Renal pelvis (tissue), 4 donors: Measurements from ENCODE around the gene AMMECR1. TPM values are rescaled to one million over a fixed set of nuclear protein-coding genes. Genes with fewer than 3 reads are reported as not detected.

ENCODE experiments used
- DNase-seq: peaks from one replicate; pipeline ENCODE4 v3.0.0-alpha.2; 2013
- polyA plus RNA-seq, 3 donors: library from polyadenylated mRNA; unstranded; fragments of 120-200 nt; gene quantifications; one replicate each; pipeline ENCODE4 v1.2.1, GENCODE V29; 2013; ENCODE audit not compliant: insufficient read length in 3 of 3

Gene AMMECR1
- polyA plus RNA-seq, 3 donors: 17.7 to 18.8 (median 18.6) TPM

DNA sequence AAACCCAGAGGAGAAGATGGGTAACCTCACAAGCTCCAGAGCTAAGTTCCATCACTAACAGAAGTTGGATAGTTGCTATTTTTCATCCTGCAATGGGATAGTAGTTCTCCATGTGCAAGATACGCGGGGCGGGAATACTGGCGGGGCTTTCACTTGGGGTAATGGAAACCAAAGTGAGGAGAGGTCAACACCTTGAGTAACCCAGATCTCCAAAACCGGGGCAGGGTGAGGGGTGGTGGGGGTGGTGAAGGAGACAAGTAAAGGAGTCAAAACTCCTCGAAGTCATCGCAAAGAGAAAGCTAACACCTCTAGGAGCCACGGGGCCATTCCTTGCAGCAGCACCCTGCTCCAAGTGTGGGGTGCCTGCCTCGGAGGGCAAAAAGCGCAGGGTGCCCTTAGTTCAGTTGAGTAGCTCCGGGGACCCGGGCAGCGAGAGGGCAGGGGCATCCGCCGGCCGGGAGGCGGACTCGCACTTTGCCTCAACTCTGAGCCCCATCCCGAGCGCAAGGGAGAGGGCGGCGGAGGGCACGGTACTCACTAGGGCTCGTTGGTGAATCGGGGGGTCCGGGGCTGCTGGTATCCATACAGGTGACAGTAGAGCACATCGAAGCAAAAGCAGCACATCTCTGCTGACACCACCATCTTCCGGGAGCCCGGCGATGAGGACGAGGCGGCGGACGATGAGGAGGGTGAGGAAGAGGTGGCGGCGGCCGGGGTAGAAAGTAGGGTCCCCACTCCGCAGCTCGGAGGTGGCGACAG is 645 bp downstream of the AMMECR1 start:
- no peak for DNase-seq

DNA sequence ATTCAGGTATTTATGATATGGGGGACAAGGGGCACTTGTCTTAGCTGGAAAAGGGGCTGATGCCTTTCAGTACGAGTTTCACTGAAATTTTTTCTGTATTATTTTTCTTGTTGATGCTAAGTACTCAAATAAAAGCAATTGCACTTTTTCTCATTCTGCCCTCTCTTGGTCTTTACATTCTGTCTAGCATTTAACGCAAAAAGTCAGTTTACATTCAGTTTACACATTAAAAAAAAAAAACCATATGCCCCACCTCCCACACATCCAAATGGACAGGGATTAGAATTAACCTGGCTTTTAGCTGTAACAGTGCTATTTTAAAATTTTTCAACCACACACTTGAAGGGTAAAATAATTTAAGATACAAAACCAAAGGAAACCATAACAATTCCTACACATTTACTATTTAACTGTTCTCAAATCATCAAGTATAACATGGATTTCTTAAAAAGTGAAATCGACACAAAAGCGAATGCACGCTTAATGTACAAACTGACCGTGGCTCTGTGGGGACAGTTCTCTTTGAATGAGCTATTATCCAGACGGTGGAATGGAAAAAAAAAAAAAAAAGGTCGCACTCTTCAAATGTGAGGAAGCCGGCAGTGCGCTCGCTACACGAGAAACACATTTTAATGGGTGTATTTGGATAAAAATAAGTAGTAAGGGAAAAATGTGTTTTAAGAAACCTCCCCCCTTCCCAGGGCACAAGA is 1.4 kb downstream of the AMMECR1 start:
- DNase-seq: no peak

GRCh38 chrX:110315551-110315950 is 2.3 kb downstream of the AMMECR1 start:
- DNase-seq: no peak

DNA sequence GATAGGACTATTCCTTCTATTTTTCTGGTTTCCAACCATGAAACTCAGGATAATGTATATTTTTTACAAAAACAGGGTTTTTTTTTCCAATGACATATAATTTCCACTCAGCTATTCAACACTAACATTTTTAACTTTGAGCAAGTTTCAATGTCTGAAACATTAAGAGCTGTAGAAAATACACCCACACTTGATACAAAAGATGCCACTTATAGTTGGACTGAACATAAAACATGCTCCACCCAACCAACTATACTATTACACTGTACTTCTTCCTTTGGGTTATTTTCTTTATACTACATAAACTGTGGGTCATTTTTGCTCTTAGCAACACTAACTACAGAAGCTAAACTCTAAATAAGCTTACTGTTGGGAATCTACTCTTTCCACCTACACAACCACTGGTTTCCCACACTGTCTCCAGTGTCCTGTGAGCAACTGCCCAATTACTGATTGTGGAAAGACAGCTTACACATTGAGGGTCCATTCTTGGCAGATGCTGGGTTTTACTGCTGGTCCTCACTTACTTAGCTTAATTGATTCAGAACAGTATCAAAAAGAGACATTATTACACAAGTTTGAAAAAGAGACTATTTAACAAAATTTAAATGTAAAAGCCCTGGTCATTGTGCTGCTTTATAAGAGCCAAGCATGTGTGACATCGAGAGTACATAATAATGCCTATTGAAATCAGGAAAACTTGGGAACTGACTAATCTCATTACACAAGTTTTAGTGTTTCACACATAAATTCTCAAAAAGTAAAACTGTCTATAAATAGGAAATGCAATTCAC is 6.3 kb downstream of the AMMECR1 start:
- no peak for DNase-seq

- no peak for DNase-seq
Measured at GRCh38 chrX:110310896-110311295, 7.0 kb downstream of the AMMECR1 start.

GRCh38 chrX:110310000-110310790 is 7.7 kb downstream of the AMMECR1 start:
- no peak for DNase-seq

DNA sequence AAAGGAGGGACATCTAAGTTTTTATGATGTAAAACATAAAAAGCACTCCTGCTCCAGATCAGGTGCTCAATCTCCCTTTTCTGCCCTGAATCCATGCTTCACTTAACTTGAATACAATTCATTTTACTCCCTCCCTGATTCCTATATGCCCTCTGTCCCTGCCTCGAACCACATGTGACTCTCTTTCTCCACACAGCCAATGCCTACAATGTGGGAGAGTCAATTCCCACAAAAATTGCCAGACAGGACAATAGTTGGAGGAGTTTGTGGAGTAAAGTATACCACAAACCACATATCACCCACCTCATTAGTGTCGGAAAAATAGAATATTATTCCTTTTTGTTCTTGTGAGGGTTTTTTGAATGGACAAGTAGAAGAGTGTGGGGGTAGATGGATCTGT is 9.7 kb downstream of the AMMECR1 start:
- no peak for DNase-seq

DNA sequence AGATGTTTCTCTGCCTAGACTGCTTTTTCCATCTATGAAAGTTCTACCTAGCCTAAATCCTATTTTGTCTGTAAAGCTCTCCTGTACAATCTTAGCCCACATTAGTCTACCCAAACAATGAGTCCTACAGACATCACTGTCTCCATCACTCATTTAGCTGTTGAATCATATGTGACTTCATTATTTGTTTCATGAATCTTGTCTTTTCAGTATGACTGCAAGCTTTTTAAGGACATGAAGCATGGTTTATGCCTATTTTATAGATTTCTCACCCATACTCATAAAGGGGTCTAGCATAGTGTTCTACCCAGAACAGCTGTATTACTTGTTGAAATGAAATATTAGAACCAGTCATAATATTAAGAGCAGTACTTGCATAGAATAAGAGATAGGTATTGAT is 13.0 kb downstream of the AMMECR1 start:
- DNase-seq: no peak

DNA sequence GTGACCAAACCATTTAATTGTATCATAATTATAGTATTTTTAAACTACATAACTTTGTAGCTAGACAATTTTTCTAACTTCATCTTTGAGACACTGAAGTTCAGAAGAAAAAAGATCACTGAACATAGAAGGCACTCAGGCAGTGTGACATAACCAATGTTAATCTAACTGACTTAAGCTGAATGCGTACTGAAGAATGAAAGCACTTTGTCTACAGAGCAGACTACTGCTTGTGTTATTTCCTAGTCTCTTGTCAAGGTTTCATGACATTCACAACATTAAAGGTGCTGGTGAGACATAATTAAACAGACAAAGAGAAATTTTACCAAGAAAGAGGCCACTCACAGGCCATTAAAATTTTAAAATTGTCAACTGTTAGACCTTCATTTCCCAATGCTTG is 13.5 kb downstream of the AMMECR1 start:
- no peak for DNase-seq

- DNase-seq: no peak
Measured at GRCh38 chrX:110302975-110303374, 14.9 kb downstream of the AMMECR1 start.

GRCh38 chrX:110301194-110301593 is 16.7 kb downstream of the AMMECR1 start:
- DNase-seq: no peak

- DNase-seq: no peak
Measured at GRCh38 chrX:110294087-110294486, 23.8 kb downstream of the AMMECR1 start.

DNA sequence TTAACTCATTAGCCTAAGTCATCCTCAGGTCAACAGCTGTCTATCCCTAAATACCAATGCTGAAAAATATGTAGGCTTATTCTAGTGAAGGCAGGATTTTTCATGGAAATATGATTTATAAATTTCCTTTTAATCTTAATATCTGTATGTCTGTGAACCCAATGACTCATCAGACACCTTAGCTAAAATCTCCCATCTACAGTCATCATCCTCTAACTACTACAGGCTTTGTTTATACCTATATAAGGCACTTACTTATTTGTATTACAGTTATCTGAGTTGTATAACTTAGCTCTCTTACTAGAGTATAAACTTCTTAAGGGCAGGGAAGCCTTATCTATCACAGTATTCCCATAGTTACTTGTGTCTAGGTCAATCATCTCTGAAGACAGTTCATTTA is 24.2 kb downstream of the AMMECR1 start:
- DNase-seq: no peak

DNA sequence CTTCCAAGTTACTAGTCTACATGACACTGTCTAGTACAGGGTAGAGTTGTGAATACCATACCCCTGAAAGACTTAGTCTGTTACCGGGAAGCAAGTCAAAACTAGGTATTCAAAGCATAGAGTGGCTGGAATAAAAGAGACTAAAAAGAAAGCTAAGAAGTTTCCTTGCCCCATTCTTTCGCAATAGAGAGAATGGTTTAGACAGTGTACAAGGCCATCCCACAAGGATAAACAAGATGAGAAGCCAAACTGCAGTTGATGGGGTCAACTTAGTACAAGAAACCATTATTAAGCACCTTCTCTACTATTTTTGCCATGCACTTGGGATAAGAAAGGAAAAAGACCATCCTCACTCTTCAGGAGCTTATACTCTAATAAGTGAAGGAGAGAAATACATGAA is 30.3 kb downstream of the AMMECR1 start:
- DNase-seq: no peak

DNA sequence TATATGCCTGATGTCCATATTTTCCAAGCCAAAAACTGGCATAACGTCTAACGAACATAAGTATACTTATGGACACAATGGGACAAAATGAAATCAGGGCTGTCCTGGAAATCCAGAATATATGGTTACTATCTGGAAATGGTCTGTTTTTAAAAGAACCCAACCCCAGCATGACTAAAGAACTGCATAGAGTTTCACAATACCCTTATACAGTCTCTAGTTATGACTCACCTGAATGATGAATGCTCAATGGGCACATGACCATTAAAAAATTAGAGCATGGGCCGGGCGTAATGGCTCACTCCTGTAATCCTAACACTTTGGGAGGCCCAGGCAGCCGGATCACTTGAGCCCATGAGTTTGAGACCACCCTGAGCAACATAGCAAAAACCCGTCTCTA is 31.8 kb downstream of the AMMECR1 start:
- no peak for DNase-seq

GRCh38 chrX:110284159-110284558 is 33.7 kb downstream of the AMMECR1 start:
- DNase-seq: no peak

DNA sequence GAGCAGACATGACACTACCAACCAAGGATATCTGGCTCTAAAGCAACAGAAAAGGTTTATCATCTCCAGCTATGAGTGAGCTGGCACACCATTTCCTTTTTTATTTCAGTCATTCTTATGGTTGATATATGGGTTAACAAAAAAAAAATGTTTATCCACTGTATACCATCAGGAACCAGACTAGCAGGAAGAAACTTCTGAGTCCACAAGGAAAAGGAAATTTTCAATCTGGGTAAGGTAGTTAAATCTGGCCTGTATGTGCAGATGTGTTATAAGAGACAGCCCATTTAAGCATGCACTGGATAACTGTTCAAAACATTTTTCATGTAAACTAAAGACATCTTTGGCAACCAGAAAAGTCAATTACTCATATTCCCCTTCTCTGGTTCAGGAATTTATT is 35.0 kb downstream of the AMMECR1 start:
- no peak for DNase-seq

GRCh38 chrX:110281377-110281776 is 36.5 kb downstream of the AMMECR1 start:
- no peak for DNase-seq

DNA sequence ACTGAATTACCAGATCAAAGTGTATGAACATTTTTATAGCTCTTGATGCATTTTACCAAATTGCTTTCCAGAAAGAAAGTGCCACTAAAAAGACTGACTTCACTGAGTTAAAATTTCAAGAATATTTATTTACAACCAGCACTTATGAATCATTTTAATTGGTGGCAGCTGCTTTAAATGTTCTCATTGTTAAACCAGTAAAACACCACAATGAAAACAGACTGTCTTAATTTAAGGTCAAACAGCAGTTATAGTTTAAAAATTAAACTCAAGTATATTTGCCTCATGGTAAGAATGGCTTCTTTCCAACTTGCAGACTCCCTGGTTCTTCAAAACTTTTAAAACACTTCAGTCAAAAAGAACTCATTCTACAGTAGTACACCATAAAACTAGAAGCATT is 36.9 kb downstream of the AMMECR1 start:
- peak; percentile 40 for DNase-seq

- DNase-seq: no peak
Measured at GRCh38 chrX:110277609-110278008, 40.3 kb downstream of the AMMECR1 start.

- no peak for DNase-seq
Measured at GRCh38 chrX:110276778-110277177, 41.1 kb downstream of the AMMECR1 start.

DNA sequence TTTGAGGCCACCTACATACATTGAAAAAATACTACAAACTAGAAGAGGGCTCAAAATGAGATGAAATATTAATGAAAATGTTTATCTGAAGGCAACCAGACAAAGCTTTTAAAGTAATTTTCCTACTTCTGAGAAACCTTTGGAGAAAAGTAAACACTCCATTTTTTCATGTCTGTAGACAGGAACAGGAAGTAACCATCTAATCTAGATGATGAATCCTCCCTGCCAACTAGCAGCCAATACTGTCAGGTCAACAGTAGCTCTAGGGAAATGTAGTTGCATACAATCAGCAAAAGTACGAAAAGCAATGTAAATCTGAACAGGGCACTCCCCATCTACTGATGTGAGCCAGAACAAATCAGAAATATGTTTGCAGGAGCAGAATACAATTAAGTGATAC is 49.0 kb downstream of the AMMECR1 start:
- no peak for DNase-seq
